Measurements from ENCODE around the gene TGM2. TPM values are rescaled to one million over a fixed set of nuclear protein-coding genes. Genes with fewer than 3 reads are reported as not detected.

TGM2 gene
- total and polyA plus RNA-seq, 2 donors from 2014 or later, result 44.6 to 611 TPM

DNA sequence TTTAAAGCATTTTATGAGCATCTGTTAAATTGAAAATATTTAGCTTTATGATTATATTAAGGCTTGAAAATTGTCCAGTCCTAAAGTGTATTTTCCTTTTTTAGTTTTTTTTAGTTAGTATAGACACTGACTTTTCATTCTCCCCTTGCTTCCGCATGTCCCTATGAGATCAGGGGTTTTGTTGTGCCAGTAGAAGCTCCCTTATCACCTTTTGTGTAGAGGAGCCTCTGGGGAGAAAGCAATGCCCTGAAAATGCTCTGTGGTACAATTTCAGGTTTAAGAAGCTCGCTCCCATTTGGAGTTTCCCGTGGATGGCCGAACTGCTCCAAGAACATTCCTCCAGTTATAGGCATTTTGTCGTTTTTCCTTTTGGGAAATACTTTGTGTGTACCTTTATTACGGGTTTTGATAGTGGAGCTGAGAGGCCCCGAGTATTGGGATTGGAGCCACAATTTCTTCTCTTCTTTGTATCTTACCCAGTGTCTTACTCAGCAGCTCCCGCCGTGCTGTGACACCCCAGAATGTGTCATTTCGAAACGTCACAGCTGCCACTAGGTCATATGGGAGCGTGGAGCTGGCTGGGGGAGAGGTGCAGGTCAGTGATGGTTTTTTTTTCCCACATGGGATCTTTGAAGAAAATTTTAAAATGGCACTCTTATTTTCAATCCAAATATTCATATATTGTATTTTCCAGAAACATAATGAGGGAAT is 81.6 kb downstream of the TGM2 start:
- TF ChIP-seq, protein P1, sequence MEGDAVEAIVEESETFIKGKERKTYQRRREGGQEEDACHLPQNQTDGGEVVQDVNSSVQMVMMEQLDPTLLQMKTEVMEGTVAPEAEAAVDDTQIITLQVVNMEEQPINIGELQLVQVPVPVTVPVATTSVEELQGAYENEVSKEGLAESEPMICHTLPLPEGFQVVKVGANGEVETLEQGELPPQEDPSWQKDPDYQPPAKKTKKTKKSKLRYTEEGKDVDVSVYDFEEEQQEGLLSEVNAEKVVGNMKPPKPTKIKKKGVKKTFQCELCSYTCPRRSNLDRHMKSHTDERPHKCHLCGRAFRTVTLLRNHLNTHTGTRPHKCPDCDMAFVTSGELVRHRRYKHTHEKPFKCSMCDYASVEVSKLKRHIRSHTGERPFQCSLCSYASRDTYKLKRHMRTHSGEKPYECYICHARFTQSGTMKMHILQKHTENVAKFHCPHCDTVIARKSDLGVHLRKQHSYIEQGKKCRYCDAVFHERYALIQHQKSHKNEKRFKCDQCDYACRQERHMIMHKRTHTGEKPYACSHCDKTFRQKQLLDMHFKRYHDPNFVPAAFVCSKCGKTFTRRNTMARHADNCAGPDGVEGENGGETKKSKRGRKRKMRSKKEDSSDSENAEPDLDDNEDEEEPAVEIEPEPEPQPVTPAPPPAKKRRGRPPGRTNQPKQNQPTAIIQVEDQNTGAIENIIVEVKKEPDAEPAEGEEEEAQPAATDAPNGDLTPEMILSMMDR (IDR thresholded peaks at IDR 0.05; ENCODE audit: borderline replicate concordance, extremely low read depth, insufficient read depth), result no peak
- intact Hi-C loops (cut with DNase I), result no loop called here
- DNase-seq (peak in 2 of 5 donors; percentile 42 to 74), FAIRE-seq (no peak)
- Histone ChIP-seq H3K4me3 (ENCODE audit: low read length in 3 of 3) (no peak overlapping the region), H3K27me3 (ENCODE audit: control insufficient read depth, insufficient read depth, low read length) (no peaks in the 10 kb centered on the region), H3K9ac (ENCODE audit: low read length in 3 of 3) (no peak overlapping the region), H3K27ac (ENCODE audit: low read depth in 2 of 2, low read length in 2 of 2) (no peak overlapping the region), H3K4me1 (ENCODE audit: control insufficient read depth in 2 of 3, insufficient read depth in 2 of 3, low read depth in 1 of 3, low read length in 3 of 3) (peaks cover 0 to 10% (median 3%) of the 10 kb centered on the region in 3 donors), H3K36me3 (ENCODE audit: control insufficient read depth in 2 of 3, insufficient read depth in 3 of 3, low read length in 3 of 3) (peaks cover 2 to 40% (median 11%) of the 10 kb centered on the region in 3 donors), H3K9me3 (ENCODE audit: control insufficient read depth in 2 of 3, insufficient read depth in 1 of 3, low read length in 3 of 3) (no peaks in the 10 kb centered on the region)

DNA sequence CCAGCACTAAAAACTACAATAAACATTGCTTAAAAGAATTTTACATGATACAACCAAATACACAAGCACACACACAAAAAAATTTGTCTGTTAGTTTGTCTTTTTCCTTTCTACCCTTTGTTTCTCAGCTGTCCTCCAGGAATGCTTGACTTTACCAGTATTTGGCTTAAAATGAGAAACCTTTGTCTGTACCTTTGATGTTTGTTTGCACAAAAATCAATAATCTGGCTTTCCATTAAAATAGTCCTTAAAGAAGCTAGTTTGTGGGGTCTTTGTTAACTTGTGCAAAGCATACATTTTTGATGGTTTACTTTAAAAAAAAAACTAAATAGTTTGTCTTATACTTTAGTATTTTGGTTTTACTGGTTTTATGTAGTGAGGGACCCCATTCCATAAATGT is 82.2 kb downstream of the TGM2 start:
- TF ChIP-seq, protein P1 (IDR thresholded peaks at IDR 0.05; ENCODE audit: borderline replicate concordance, extremely low read depth, insufficient read depth), result no peak
- Histone ChIP-seq H3K36me3 (ENCODE audit: control insufficient read depth in 2 of 3, insufficient read depth in 3 of 3, low read length in 3 of 3) (peaks cover 2 to 34% (median 8%) of the 10 kb centered on the region in 3 donors), H3K27me3 (ENCODE audit: control insufficient read depth, insufficient read depth, low read length) (no peaks in the 10 kb centered on the region), H3K4me3 (ENCODE audit: low read length in 3 of 3) (no peak overlapping the region), H3K4me1 (ENCODE audit: control insufficient read depth in 2 of 3, insufficient read depth in 2 of 3, low read depth in 1 of 3, low read length in 3 of 3) (peaks cover 0 to 10% (median 3%) of the 10 kb centered on the region in 3 donors), H3K9me3 (ENCODE audit: control insufficient read depth in 2 of 3, insufficient read depth in 1 of 3, low read length in 3 of 3) (no peaks in the 10 kb centered on the region), H3K27ac (ENCODE audit: low read depth in 2 of 2, low read length in 2 of 2) (no peak overlapping the region), H3K9ac (ENCODE audit: low read length in 3 of 3) (no peak overlapping the region)
- intact Hi-C loops (cut with DNase I), result no loop called here
- DNase-seq (no peak), FAIRE-seq (no peak)

DNA sequence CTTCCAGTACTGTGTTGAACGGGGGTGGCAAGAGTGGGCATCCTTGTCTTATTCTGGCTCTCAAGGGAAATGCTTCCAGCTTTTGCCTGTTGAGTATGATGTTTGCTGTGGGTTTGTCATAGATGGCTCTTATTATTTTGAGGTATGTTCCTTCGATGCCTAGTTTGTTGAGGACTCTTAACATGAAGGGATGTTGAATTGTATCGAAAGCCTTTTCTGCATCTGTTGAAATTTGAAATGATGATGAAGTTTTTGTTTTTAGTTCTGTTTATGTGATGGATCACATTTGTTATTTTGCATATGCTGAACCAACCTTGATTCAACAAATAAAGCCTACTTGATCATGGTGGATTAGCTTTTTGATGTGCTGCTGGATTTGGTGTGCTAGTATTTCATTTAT is 83.5 kb downstream of the TGM2 start:
- peaks cover 4 to 21% (median 11%) of the 10 kb centered on the region in 3 donors for H3K36me3 ChIP-seq (ENCODE audit: control insufficient read depth in 2 of 3, insufficient read depth in 3 of 3, low read length in 3 of 3)
- DNase-seq, result no peak
- no peaks in the 10 kb centered on the region for H3K27me3 ChIP-seq (ENCODE audit: control insufficient read depth, insufficient read depth, low read length)
- no peak overlapping the region for H3K27ac ChIP-seq (ENCODE audit: low read depth in 2 of 2, low read length in 2 of 2)
- peaks cover 0 to 10% (median 3%) of the 10 kb centered on the region in 3 donors for H3K4me1 ChIP-seq (ENCODE audit: control insufficient read depth in 2 of 3, insufficient read depth in 2 of 3, low read depth in 1 of 3, low read length in 3 of 3)
- no peak overlapping the region for H3K4me3 ChIP-seq (ENCODE audit: low read length in 3 of 3)
- intact Hi-C loops (cut with DNase I), result no loop called here
- H3K9ac ChIP-seq (ENCODE audit: low read length in 3 of 3), result no peak overlapping the region
- H3K9me3 ChIP-seq (ENCODE audit: control insufficient read depth in 2 of 3, insufficient read depth in 1 of 3, low read length in 3 of 3), result no peaks in the 10 kb centered on the region
- FAIRE-seq, result no peak
- TF ChIP-seq, protein P1 (IDR thresholded peaks at IDR 0.05; ENCODE audit: borderline replicate concordance, extremely low read depth, insufficient read depth), result no peak

Data from kidney (tissue), 14 donors.